NCI-H748 treated with DMSO at 0.1 percent for 48 hours (cell line): Measurements from ENCODE around the gene PYHIN1.

Experiments
- DNase-seq: peaks from one replicate; lab custom pipeline; 2025; lab: John Stamatoyannopoulos, UW

The PYHIN1 gene

DNA sequence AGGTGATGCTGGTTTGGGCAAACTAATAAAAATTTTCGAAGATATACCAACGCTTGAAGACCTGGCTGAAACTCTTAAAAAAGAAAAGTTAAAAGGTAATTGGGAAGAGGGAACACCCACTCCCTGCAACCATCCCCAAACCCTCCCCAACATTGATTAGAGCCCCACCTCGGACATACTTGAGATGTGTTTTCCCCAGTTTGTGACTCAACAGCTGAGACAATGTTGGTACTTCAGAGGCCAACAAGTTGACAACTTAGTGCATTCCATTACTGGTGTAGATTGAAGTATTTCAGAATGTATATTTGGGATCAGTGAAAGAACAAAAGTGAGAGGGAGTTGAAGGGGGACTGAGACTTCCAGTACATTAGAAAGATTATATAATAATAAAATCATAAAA is 83.5 kb downstream of the PYHIN1 start:
- DNase-seq: no peak

DNA sequence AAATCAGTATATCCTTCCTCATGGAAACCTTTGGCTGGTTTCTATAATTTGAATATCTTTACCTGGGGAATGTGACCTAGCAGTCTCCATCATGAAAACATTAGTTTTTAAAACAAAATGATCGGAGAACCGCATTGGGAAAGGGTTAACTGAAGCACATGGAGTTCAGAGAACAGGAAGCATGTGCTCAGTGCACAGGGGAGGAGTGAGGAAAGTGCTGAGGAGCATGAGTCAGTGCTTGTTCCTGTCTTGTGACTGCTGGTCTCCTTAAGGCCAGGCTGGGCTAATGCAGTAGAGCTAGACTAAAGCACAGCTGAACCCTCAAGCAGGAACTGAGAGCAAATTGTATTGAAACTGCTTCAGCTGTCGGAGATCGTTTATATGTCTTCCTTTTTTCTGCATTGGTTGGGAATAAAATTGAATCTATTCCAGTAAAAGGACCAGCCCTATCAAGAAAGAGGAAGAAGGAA is 84.1 kb downstream of the PYHIN1 start:
- DNase-seq: no peak

DNA sequence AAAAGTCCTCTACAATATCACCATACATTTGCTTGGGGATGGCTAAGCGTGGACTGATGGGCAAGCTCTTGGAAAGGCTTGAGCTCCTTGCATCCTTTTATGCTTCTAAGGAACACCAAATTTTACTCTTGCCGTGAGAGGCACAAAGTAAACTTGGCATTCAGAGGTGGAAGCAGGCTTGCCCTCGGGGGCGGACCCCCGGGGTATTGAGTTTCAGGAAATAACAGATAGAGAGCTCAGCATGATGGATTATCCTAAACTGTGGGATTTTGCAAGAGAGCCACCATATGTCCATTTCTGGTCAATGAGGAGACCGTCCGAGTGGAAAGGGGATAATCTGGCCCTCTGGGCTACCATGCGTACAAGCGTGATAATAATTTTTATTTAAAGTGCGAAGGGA is 92.4 kb downstream of the PYHIN1 start:
- no peak for DNase-seq

- no peak for DNase-seq
These were observed 93.7 kb downstream of the PYHIN1 start for GRCh38 chr1:159025043-159025442.
